ENCODE data around the gene TGFBR3.

The TGFBR3 gene

GRCh38 chr1:91778964-91779363 is 107.0 kb downstream of the TGFBR3 start:
- no peak for DNase-seq (ENCODE audit: low read depth in 2 of 2)

GRCh38 chr1:91777630-91778300 is 108.2 kb downstream of the TGFBR3 start:
- no peak for DNase-seq (ENCODE audit: low read depth in 2 of 2)

- no peak for DNase-seq (ENCODE audit: low read depth in 2 of 2)
Observed at GRCh38 chr1:91777196-91777595, 108.8 kb downstream of the TGFBR3 start.

DNA sequence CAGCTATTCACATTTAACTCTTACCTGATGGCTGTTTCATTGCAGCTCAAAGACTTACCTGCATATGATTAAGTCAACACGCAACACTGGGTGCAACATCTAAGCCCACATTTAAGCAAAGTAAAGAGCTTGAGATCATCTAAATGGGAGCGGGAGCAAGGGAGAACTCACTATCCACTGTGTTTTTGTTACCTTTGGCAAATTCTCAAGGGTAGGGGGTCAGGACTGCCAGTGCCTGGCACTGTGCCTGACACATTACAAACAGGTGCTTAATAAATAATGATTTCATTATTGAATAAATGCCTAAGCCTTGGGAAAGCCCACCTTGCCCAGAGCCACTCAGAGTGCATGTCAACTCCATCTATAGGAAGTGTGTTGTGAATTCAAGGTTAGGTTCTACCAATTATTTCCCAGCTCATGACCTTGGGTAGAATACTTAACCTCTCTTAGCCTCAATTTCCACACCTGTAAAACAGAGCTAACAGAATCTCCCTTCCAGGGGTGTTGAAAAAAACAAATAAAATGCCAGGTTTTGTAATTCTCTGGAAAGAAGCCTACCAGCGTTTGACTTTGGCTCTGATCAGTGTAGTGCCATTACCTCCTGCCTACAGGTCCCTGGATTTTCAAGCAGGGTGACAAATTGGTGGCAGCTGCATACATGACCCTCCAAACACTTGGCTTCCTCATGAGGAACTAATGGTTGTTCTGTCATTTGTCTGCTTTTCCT is 109.7 kb downstream of the TGFBR3 start:
- no peak for DNase-seq (ENCODE audit: low read depth in 2 of 2)

DNA sequence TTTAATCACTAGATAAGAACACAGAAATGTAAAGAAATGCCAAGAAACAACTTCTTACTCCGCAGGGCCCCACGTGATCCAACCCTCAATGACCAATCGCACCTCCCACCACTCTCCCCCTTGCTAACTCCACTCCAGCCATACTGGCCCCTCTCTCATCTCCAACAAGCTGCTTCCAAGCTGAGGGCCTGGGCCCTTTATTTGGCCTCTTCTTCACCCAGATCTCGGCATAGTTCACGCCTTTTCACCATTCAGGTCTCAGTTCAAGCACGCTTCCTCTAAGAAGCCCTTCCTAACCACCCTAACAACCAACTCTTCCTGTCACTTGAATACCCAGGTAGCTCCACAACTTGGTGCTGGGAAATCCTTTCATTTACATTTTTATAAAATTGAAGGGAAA is 110.7 kb downstream of the TGFBR3 start:
- DNase-seq (ENCODE audit: low read depth in 2 of 2) = no peak

GRCh38 chr1:91774520-91775203 is 111.3 kb downstream of the TGFBR3 start:
- DNase-seq (ENCODE audit: low read depth in 2 of 2) = no peak

- DNase-seq (ENCODE audit: low read depth in 2 of 2) = no peak
Observed at GRCh38 chr1:91771717-91772116, 114.2 kb downstream of the TGFBR3 start.

DNA sequence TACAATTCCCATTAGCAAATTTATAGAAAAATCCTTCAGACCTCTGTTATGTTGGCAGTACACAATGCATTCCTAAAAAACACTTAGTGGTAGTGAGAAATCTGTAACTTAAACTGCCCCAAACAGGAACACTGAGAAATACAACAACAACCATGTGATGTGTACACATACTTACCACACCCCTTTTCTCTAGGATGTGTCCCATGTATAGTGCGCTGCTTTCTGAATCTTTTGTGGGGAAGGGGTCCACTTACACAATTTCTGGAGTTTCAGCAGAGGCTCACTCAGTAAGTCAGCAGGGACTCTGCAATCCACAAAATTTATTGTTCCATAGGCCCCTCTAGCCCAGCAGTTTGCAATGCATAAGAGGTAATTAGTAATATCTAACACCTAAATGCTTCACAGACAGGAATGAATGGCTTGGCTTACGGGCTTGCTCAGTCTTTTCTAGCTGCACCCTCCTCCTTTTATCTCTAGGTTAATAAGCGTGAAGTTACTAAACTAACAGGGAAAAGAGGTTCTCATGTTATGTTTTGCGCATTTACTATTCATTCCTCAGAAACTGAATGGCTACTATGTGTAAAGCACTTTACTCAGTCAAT is 115.2 kb downstream of the TGFBR3 start:
- DNase-seq (ENCODE audit: low read depth in 2 of 2) = no peak

GRCh38 chr1:91769742-91770141 is 116.2 kb downstream of the TGFBR3 start:
- DNase-seq (ENCODE audit: low read depth in 2 of 2) = no peak

DNA sequence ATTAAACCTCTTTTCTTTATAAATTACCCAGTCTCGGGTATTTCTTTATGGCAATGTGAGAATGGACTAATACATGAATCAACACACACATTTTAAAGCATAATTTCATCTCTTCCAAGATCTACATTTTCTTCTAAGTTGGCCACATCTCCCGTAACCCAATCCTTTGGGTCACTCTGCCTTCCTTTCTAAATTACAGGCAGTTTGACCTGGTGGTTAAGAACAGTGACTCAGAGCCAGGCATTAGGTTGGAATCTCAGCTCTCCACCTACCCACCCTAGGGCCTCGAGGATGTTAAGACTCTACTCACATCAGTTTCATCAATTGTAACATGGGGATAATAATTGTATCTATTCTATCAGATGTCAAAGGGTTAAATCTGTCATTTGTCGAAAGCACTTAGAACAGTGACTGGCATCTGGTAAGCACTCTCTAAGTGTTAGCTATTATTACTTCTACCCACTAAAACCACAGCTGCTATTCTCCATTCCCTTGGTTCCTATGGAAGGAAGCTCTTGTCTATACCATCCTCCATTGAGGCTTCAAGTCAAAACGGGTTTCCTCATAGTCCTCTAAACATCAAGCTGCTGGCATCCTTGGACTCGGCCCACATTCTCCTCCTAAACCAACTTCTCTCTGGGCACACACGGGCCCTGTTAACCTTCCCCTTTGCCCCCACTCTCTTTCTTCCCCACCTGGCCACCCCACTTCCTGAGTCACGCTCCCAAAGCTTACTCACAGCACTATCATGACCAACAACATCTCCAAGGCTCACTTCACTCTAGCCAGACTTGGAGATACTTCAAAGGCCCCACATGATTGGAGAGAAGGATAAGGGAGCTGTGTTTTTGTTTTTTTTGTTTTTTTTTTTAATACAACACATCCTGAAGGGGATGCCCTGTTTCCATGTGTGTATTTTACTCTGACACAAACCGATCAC is 116.9 kb downstream of the TGFBR3 start:
- no peak for DNase-seq (ENCODE audit: low read depth in 2 of 2)

DNA sequence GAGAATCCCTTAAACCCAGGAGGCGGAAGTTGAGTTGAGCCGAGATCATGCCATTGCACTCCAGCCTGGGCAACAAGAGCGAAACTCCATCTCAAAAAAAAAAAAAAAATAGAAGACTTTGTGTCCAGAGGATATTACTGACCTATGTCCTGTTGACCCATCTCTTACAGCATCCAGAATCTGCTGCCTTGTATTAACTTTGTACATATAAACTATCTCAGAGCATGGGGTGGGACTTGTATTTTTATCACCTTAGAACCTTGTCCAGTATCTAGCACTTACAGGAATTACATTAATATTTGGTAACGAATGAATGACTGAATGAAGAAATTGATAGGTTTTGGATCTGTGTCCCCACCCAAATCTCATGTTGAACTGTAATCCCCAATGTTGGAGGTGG is 117.8 kb downstream of the TGFBR3 start:
- DNase-seq (ENCODE audit: low read depth in 2 of 2) = no peak

- no peak for DNase-seq (ENCODE audit: low read depth in 2 of 2)
Observed at GRCh38 chr1:91766883-91767282, 119.1 kb downstream of the TGFBR3 start.

- DNase-seq (ENCODE audit: low read depth in 2 of 2) = no peak
Observed at GRCh38 chr1:91765880-91766443, 120.0 kb downstream of the TGFBR3 start.

DNA sequence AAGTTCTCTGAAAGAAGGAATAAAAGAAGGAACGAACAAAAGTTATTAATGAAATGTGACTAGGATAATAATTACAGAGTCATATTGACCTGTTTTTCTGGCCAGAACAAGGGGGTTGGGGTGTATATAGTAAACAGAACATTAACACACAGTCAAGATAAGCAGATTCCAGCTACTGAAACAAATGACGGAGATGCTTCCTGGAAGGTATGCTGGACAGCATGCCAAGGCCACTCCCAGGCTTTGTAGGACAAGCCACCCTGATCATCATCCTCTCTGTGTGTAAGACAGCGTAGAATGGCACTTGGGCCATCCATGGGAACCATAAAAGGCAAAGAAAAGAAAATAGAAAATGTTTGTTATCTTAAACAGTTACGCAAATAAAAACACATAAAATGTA is 120.7 kb downstream of the TGFBR3 start:
- DNase-seq (ENCODE audit: low read depth in 2 of 2) = no peak

- DNase-seq (ENCODE audit: low read depth in 2 of 2) = no peak
Observed at GRCh38 chr1:91764471-91765115, 121.4 kb downstream of the TGFBR3 start.

DNA sequence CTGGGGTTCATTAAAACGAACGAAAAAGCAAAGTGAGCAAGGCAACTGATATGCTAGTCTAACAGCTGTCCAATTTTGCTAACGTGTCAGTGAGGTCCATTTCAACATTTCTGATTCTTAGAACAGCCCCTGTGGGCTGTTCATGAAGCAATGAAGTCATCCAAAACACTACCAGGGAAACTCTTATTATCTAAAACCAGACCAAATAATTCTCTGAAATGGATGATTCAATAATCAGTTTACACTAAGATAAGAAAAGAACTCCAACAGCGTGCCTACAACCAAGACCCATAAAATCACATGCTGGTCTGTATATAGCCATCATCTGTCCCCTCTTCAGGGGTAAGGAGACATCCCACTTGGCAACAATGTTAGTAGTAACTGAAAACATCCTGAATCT is 122.7 kb downstream of the TGFBR3 start:
- DNase-seq (ENCODE audit: low read depth in 2 of 2) = no peak

DNA sequence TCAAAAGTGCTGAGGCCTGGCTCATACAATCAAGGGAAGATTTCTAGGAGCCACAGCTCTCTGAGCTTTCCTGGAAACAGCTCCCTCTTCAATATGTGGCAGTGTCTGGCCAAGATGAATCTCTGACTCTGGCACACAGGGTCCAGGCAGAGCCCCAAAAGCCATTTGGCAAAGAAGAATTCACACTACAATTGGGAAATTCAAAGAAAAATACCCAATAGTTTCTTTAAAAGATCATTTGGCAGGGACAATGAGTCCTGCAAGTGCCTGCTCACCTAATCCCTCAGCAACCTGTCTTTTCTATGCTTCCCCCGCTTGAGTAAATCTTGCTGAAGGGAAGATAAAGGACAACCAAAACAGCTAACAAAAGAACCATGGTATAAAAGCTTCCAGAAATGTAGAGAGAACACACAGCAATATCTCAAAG is 124.6 kb downstream of the TGFBR3 start:
- DNase-seq (ENCODE audit: low read depth in 2 of 2) = no peak

DNA sequence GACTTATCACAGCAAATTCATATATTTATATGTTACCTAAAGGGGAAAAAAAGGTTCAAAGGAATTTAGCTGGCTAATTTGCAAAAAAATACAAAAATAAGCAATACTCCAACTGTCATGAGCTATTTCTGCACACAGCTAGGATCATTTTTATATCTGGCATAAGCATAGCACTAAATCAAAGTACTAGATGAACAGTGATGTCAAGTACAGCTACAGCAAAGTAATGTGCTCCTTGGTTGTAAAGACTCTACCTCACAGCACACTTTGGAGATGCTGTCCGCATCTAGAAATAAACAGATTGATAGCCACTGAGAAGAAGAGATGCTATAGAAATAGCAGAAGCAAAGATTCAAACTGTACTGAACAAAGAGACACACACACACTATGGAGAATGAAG is 125.4 kb downstream of the TGFBR3 start:
- DNase-seq (ENCODE audit: low read depth in 2 of 2) = no peak

GRCh38 chr1:91759076-91759475 is 126.9 kb downstream of the TGFBR3 start:
- DNase-seq (ENCODE audit: low read depth in 2 of 2) = no peak

DNA sequence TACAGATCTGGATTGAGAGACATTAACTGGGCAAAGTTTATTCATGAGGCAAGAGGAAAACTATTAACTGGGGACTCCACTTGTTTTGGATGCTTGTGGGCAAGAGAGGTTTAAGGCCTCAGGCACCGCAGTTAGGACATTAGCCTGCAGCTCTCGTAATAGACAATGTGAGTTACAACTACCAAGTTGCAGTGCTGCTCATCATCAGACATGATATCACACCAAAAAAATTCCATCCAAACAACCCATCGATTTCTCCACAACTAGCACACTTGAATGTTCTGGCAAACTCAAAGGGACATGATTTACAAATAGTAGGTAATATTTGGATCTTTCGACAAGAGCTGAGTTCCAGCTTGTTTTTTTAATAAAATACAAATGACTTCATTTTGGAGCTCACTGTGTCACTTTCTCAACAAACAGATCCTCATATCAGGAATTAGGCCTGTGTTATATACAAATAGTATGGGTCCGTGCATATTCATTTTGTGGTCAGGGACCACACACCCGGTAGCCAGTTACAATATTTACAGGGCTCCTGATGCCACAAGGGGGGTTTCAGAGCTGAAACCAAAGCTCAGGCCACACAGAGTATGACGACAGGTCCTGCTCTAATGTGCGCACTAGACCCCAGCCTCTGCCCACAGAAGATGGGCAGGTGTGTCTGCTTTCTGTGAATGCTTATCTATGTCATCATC is 128.0 kb downstream of the TGFBR3 start:
- no peak for DNase-seq (ENCODE audit: low read depth in 2 of 2)

Measured in stimulated activated CD4-positive, alpha-beta T cell treated with anti-CD3 and anti-CD28 coated beads, Interleukin-15, amount 100 ng/mL, for 48 hours (primary cell).